Suprapubic skin (tissue), 3 donors: ENCODE measurements around the gene HEPN1.

Experiments used
- CTCF ChIP-seq, 2 donors: fragments of 200-600 bp in 1 of 2; fragments of 450-650 bp in 1 of 2; sonication (generic) in 1 of 2; IDR thresholded peaks; one replicate each; pipeline ENCODE4 v1.5.1; 2016 to 2019; ENCODE audit warnings: antibody characterized with exemption in 2 of 2, mild to moderate bottlenecking in 1 of 2, moderate library complexity in 1 of 2
- EP300 ChIP-seq: sonication (generic); formaldehyde crosslinking; IDR thresholded peaks from one replicate; pipeline ENCODE4 v1.6.1; 2017; ENCODE audit warnings: antibody characterized with exemption

GRCh38 chr11:124930799-124931198, 11.7 kb downstream of the HEPN1 start:
- TF ChIP-seq CTCF (IDR thresholded peaks at IDR 0.05) (no peak), EP300 (no peak)
